Parathyroid adenoma (tissue), 2 donors: ENCODE results near the gene OPCML.

Source experiments
- H2AFZ ChIP-seq: fragments of 300-600 bp; sonication (generic); one replicate; pipeline ENCODE4 v1.7.0; 2017; ENCODE audit warnings: antibody characterized with exemption, mild to moderate bottlenecking
- H3K27ac ChIP-seq: fragments of 300-600 bp; sonication (generic); one replicate; pipeline ENCODE4 v1.7.0; 2017
- H3K27me3 ChIP-seq: fragments of 300-600 bp; sonication (generic); one replicate; pipeline ENCODE4 v1.7.0; 2017; ENCODE audit warnings: low read length; ENCODE audit not compliant: control insufficient read depth, insufficient read depth
- H3K36me3 ChIP-seq: fragments of 300-600 bp; sonication (generic); one replicate; pipeline ENCODE4 v1.7.0; 2017; ENCODE audit warnings: low read length; ENCODE audit not compliant: control insufficient read depth, insufficient read depth
- H3K4me1 ChIP-seq: fragments of 300-600 bp; sonication (generic); one replicate; pipeline ENCODE4 v1.7.0; 2017; ENCODE audit warnings: control low read depth
- H3K4me2 ChIP-seq: fragments of 300-600 bp; sonication (generic); one replicate; pipeline ENCODE4 v1.7.0; 2017; ENCODE audit warnings: low read length
- H3K4me3 ChIP-seq: fragments of 300-600 bp; sonication (generic); one replicate; pipeline ENCODE4 v1.7.0; 2017; ENCODE audit warnings: low read depth, low read length
- H3K79me2 ChIP-seq: fragments of 300-600 bp; sonication (generic); one replicate; pipeline ENCODE4 v1.7.0; 2017; ENCODE audit warnings: control low read depth
- H3K9ac ChIP-seq: fragments of 300-600 bp; sonication (generic); one replicate; pipeline ENCODE4 v1.7.0; 2017; ENCODE audit warnings: mild to moderate bottlenecking
- H3K9me3 ChIP-seq: fragments of 300-600 bp; sonication (generic); one replicate; pipeline ENCODE4 v1.7.0; 2017; ENCODE audit warnings: low read length; ENCODE audit not compliant: control insufficient read depth
- CTCF ChIP-seq: fragments of 300-600 bp; sonication (generic); IDR thresholded peaks from one replicate; pipeline ENCODE4 v1.7.0; 2017; ENCODE audit warnings: antibody characterized with exemption, mild to moderate bottlenecking
- donor health status: primary hyperparathyroidism.

The OPCML gene

GRCh38 chr11:132855516-132855915 lies 676.8 kb downstream of the OPCML start:
- no peak overlapping the region for H3K27ac ChIP-seq
- no peaks in the 10 kb centered on the region for H3K27me3 ChIP-seq
- no peaks in the 10 kb centered on the region for H3K79me2 ChIP-seq
- no peaks in the 10 kb centered on the region for H3K9me3 ChIP-seq
- no peaks in the 10 kb centered on the region for H3K36me3 ChIP-seq
- H2AFZ ChIP-seq = no peak overlapping the region
- no peak overlapping the region for H3K4me2 ChIP-seq
- no peaks in the 10 kb centered on the region for H3K4me1 ChIP-seq
- no peak overlapping the region for H3K9ac ChIP-seq
- H3K4me3 ChIP-seq = no peak overlapping the region
- no peak for TF ChIP-seq CTCF

GRCh38 chr11:132853886-132854285 lies 678.4 kb downstream of the OPCML start:
- Histone ChIP-seq H3K79me2 (no peaks in the 10 kb centered on the region), H3K4me1 (no peaks in the 10 kb centered on the region), H3K27ac (no peak overlapping the region), H3K27me3 (no peaks in the 10 kb centered on the region), H3K36me3 (no peaks in the 10 kb centered on the region), H3K4me3 (no peak overlapping the region), H3K9me3 (no peaks in the 10 kb centered on the region), H3K9ac (no peak overlapping the region), H2AFZ (no peak overlapping the region), H3K4me2 (no peak overlapping the region)
- TF ChIP-seq CTCF = no peak

- no peaks in the 10 kb centered on the region for H3K36me3 ChIP-seq
- H3K9ac ChIP-seq = no peak overlapping the region
- H3K4me1 ChIP-seq = no peaks in the 10 kb centered on the region
- no peaks in the 10 kb centered on the region for H3K9me3 ChIP-seq
- no peak overlapping the region for H3K4me2 ChIP-seq
- H3K79me2 ChIP-seq = no peaks in the 10 kb centered on the region
- no peak for TF ChIP-seq CTCF
- no peak overlapping the region for H3K4me3 ChIP-seq
- no peak overlapping the region for H3K27ac ChIP-seq
- H3K27me3 ChIP-seq = no peaks in the 10 kb centered on the region
- no peak overlapping the region for H2AFZ ChIP-seq
These were observed 679.9 kb downstream of the OPCML start for GRCh38 chr11:132852361-132852760.

- Histone ChIP-seq H3K9me3 (no peaks in the 10 kb centered on the region), H3K27me3 (no peaks in the 10 kb centered on the region), H3K4me1 (no peaks in the 10 kb centered on the region), H2AFZ (no peak overlapping the region), H3K4me2 (no peak overlapping the region), H3K4me3 (no peak overlapping the region), H3K36me3 (no peaks in the 10 kb centered on the region), H3K79me2 (no peaks in the 10 kb centered on the region), H3K9ac (no peak overlapping the region), H3K27ac (no peak overlapping the region)
- no peak for TF ChIP-seq CTCF
These were observed 681.1 kb downstream of the OPCML start for GRCh38 chr11:132851247-132851646.

- no peak overlapping the region for H3K4me3 ChIP-seq
- H2AFZ ChIP-seq = no peak overlapping the region
These were observed 682.0 kb downstream of the OPCML start for GRCh38 chr11:132850266-132850665.

More at GRCh38 chr11:132850266-132850665, 682.0 kb downstream of the OPCML start:
- Histone ChIP-seq H3K4me1 (no peaks in the 10 kb centered on the region), H3K4me2 (no peak overlapping the region), H3K9ac (no peak overlapping the region), H3K27ac (no peak overlapping the region), H3K9me3 (no peaks in the 10 kb centered on the region), H3K36me3 (no peaks in the 10 kb centered on the region), H3K79me2 (no peaks in the 10 kb centered on the region), H3K27me3 (no peaks in the 10 kb centered on the region)
- TF ChIP-seq CTCF = no peak
